Hepatocyte (in vitro differentiated cells): ENCODE data around the gene STIM1. TPM values are rescaled to one million over a fixed set of nuclear protein-coding genes. Genes with fewer than 3 reads are reported as not detected.

Experiments used
- DNase-seq: peaks from one replicate; pipeline ENCODE4 v3.0.0-alpha.2; 2016; ENCODE audit warnings: low spot score
- H2AFZ ChIP-seq: fragments of 200-600 bp; sonication (generic); 2 replicates; pipeline ENCODE4 v1.6.0; 2016; ENCODE audit warnings: antibody characterized with exemption, mild to moderate bottlenecking
- H3K27ac ChIP-seq: fragments of 200-600 bp; sonication (generic); 2 replicates; pipeline ENCODE4 v1.5.1; 2016; ENCODE audit warnings: mild to moderate bottlenecking
- H3K27me3 ChIP-seq: fragments of 200-600 bp; sonication (generic); 2 replicates; pipeline ENCODE4 v1.6.1; 2016
- H3K36me3 ChIP-seq: fragments of 200-600 bp; sonication (generic); replicated peaks from 2 replicates; pipeline ENCODE4 v1.5.1; 2016; ENCODE audit warnings: low read depth; ENCODE audit not compliant: insufficient read depth
- H3K4me1 ChIP-seq: fragments of 200-600 bp; sonication (generic); 2 replicates; pipeline ENCODE4 v1.5.1; 2016; ENCODE audit warnings: mild to moderate bottlenecking, moderate library complexity; ENCODE audit not compliant: insufficient read depth
- H3K4me2 ChIP-seq: fragments of 200-600 bp; sonication (generic); 2 replicates; pipeline ENCODE4 v1.6.0; 2016
- H3K4me3 ChIP-seq: fragments of 200-600 bp; sonication (generic); 2 replicates; pipeline ENCODE4 v1.5.1; 2016; ENCODE audit warnings: mild to moderate bottlenecking
- H3K79me2 ChIP-seq: fragments of 200-600 bp; sonication (generic); 2 replicates; pipeline ENCODE4 v1.6.0; 2017; ENCODE audit warnings: mild to moderate bottlenecking
- H3K9me2 ChIP-seq: fragments of 200-600 bp; sonication (generic); replicated peaks from 2 replicates; pipeline ENCODE4 v1.6.0; 2017; ENCODE audit warnings: mild to moderate bottlenecking; ENCODE audit not compliant: insufficient read depth
- H3K9me3 ChIP-seq: fragments of 200-600 bp; sonication (generic); 2 replicates; pipeline ENCODE4 v1.5.1; 2016; ENCODE audit warnings: low read depth, mild to moderate bottlenecking
- H4K20me1 ChIP-seq: fragments of 200-600 bp; sonication (generic); 2 replicates; pipeline ENCODE4 v1.6.0; 2016; ENCODE audit warnings: mild to moderate bottlenecking; ENCODE audit not compliant: insufficient read depth, poor library complexity, severe bottlenecking
- CTCF ChIP-seq: fragments of 200-600 bp; sonication (generic); IDR thresholded peaks from 2 replicates; pipeline ENCODE4 v1.5.1; 2016; ENCODE audit warnings: antibody characterized with exemption, mild to moderate bottlenecking; ENCODE audit not compliant: poor library complexity
- EZH2 ChIP-seq: fragments of 200-600 bp; sonication (generic); IDR thresholded peaks from 2 replicates; pipeline ENCODE4 v1.6.1; 2016; ENCODE audit warnings: antibody characterized with exemption, mild to moderate bottlenecking, borderline replicate concordance
- EZH2phosphoT487 ChIP-seq: fragments of 200-600 bp; sonication (generic); IDR thresholded peaks from one replicate; pipeline ENCODE4 v1.6.1; 2018; ENCODE audit warnings: antibody characterized with exemption, mild to moderate bottlenecking, low read depth, moderate library complexity; ENCODE audit not compliant: unreplicated experiment, severe bottlenecking
- WGBS: methylation state at CpG from one replicate; pipeline ENCODE4 v1.1.6; 2016; ENCODE audit warnings: low lambda C conversion rate; ENCODE audit errors: missing lambda C conversion rate; 5-methylcytosine and 5-hydroxymethylcytosine counted together
- polyA plus RNA-seq: library from polyadenylated mRNA; unstranded; fragments of >200 nt; fragmentation: Nextera tagmentation; extraction: Ambion mirVana; gene quantifications from 2 replicates; pipeline ENCODE4 v1.2.1, GENCODE V29; 2016
- total RNA-seq: library from RNA; depleted of rRNA; stranded (reverse); fragments of >200 nt; gene quantifications from 2 replicates; pipeline ENCODE4 v1.2.3, GENCODE V29; 2014

Gene STIM1
- total and polyA plus RNA-seq, 2 experiments from 2014 or later, result 18.5 to 19.6 TPM

- DNase-seq, result no peak
- peaks cover 35% of the 10 kb centered on the region for H3K79me2 ChIP-seq
- H3K27me3 ChIP-seq, result no peaks in the 10 kb centered on the region
- H2AFZ ChIP-seq, result no peak overlapping the region
- H3K36me3 ChIP-seq, result no peaks in the 10 kb centered on the region
- no peaks in the 10 kb centered on the region for H3K9me2 ChIP-seq
- WGBS, result 100% methylated on average over 2 of the region's 2 CpGs
- H3K4me1 ChIP-seq, result no peaks in the 10 kb centered on the region
- H3K4me3 ChIP-seq, result no peak overlapping the region
- no peak overlapping the region for H3K4me2 ChIP-seq
- H3K9me3 ChIP-seq, result no peaks in the 10 kb centered on the region
- no peak overlapping the region for H3K27ac ChIP-seq
- H4K20me1 ChIP-seq, result no peaks in the 10 kb centered on the region
- no peak for TF ChIP-seq EZH2phosphoT487
- no peak for TF ChIP-seq CTCF
- TF ChIP-seq EZH2, result no peak
Measured at GRCh38 chr11:4103269-4103668, 247.8 kb downstream of the STIM1 start.

- TF ChIP-seq EZH2phosphoT487, result no peak
- TF ChIP-seq CTCF, result no peak
- TF ChIP-seq EZH2, result no peak
- DNase-seq, result no peak
Measured at GRCh38 chr11:4105916-4106315, 250.5 kb downstream of the STIM1 start.

GRCh38 chr11:4111834-4112233 is 256.4 kb downstream of the STIM1 start:
- no peaks in the 10 kb centered on the region for H3K9me3 ChIP-seq
- H3K79me2 ChIP-seq, result no peaks in the 10 kb centered on the region
- H3K4me1 ChIP-seq, result no peaks in the 10 kb centered on the region
- H4K20me1 ChIP-seq, result no peaks in the 10 kb centered on the region
- 80% methylated on average over 5 of the region's 5 CpGs for WGBS
- no peak for TF ChIP-seq EZH2phosphoT487
- H3K4me2 ChIP-seq, result no peak overlapping the region
- no peak overlapping the region for H2AFZ ChIP-seq
- no peak overlapping the region for H3K27ac ChIP-seq
- no peaks in the 10 kb centered on the region for H3K27me3 ChIP-seq
- H3K36me3 ChIP-seq, result peaks cover 4% of the 10 kb centered on the region
- H3K4me3 ChIP-seq, result no peak overlapping the region
- H3K9me2 ChIP-seq, result no peaks in the 10 kb centered on the region
- DNase-seq, result no peak

More at GRCh38 chr11:4105916-4106315, 250.5 kb downstream of the STIM1 start:
- Histone ChIP-seq H3K4me2 (no peak overlapping the region), H3K4me1 (no peaks in the 10 kb centered on the region), H3K9me2 (no peaks in the 10 kb centered on the region), H3K79me2 (peaks cover 13% of the 10 kb centered on the region), H2AFZ (no peak overlapping the region), H4K20me1 (no peaks in the 10 kb centered on the region), H3K4me3 (no peak overlapping the region), H3K36me3 (no peaks in the 10 kb centered on the region), H3K27ac (no peak overlapping the region), H3K27me3 (no peaks in the 10 kb centered on the region), H3K9me3 (no peaks in the 10 kb centered on the region)
- WGBS, result 94% methylated on average over 1 of the region's 1 CpG

GRCh38 chr11:4115128-4115527 is 259.7 kb downstream of the STIM1 start:
- Histone ChIP-seq H3K27ac (no peak overlapping the region), H3K27me3 (no peaks in the 10 kb centered on the region), H3K36me3 (peaks cover 4% of the 10 kb centered on the region), H3K79me2 (no peaks in the 10 kb centered on the region), H3K4me2 (no peak overlapping the region), H2AFZ (no peak overlapping the region), H3K9me3 (no peaks in the 10 kb centered on the region), H3K9me2 (no peaks in the 10 kb centered on the region), H3K4me1 (no peaks in the 10 kb centered on the region), H3K4me3 (no peak overlapping the region), H4K20me1 (no peaks in the 10 kb centered on the region)
- WGBS, result 63% methylated on average over 2 of the region's 2 CpGs
- TF ChIP-seq EZH2, result no peak
- no peak for TF ChIP-seq CTCF
- no peak for TF ChIP-seq EZH2phosphoT487
- DNase-seq, result no peak
